Osteocyte (in vitro differentiated cells): ENCODE measurements around the gene DOCK3. TPM values are rescaled to one million over a fixed set of nuclear protein-coding genes. Genes with fewer than 3 reads are reported as not detected.
"Not testable (repeated sequence)": the region's sequence is repeated elsewhere in the genome, so short reads cannot be mapped to it uniquely, and the experiment has no call there.

Source experiments
- DNase-seq: peaks from one replicate; pipeline ENCODE4 v3.0.0; 2021; ENCODE audit warnings: mixed read lengths; ENCODE audit not compliant: unreplicated experiment; ENCODE audit errors: extremely low spot score
- H3K27ac Mint-ChIP-seq: one replicate; pipeline ENCODE4 v1.8.0; 2021; ENCODE audit warnings: mild to moderate bottlenecking, mixed read lengths; ENCODE audit not compliant: unreplicated experiment
- H3K27me3 Mint-ChIP-seq: one replicate; pipeline ENCODE4 v1.8.0; 2021; ENCODE audit warnings: mixed read lengths; ENCODE audit not compliant: unreplicated experiment
- H3K36me3 Mint-ChIP-seq: one replicate; pipeline ENCODE4 v1.8.0; 2021; ENCODE audit warnings: mixed read lengths; ENCODE audit not compliant: unreplicated experiment
- H3K4me1 Mint-ChIP-seq: one replicate; pipeline ENCODE4 v1.8.0; 2021; ENCODE audit warnings: mixed read lengths; ENCODE audit not compliant: unreplicated experiment
- H3K4me3 Mint-ChIP-seq: one replicate; pipeline ENCODE4 v1.8.0; 2021; ENCODE audit warnings: mild to moderate bottlenecking, moderate library complexity, mixed read lengths; ENCODE audit not compliant: unreplicated experiment
- H3K9me3 Mint-ChIP-seq: one replicate; pipeline ENCODE4 v1.8.0; 2021; ENCODE audit warnings: mixed read lengths; ENCODE audit not compliant: unreplicated experiment
- CTCF ChIP-seq: fragments of 200-600 bp; sonication (generic); IDR thresholded peaks from 2 replicates; pipeline ENCODE4 v1.5.0; 2021; ENCODE audit warnings: antibody characterized with exemption, mild to moderate bottlenecking, moderate library complexity
- total RNA-seq: library from RNA; stranded (reverse); gene quantifications from 2 replicates; pipeline ENCODE4 v1.2.1, GENCODE V29; 2021

Gene DOCK3
- total RNA-seq, 1 donor from 2014 or later, result 0.24 TPM

GRCh38 chr3:50658831-50659230, 15.9 kb upstream of the DOCK3 start:
- H3K4me1 Mint-ChIP-seq, result no peaks in the 10 kb centered on the region
- DNase-seq, result no peak
- H3K4me3 Mint-ChIP-seq, result no peak overlapping the region
- no peaks in the 10 kb centered on the region for H3K27me3 Mint-ChIP-seq
- no peaks in the 10 kb centered on the region for H3K9me3 Mint-ChIP-seq
- no peak overlapping the region for H3K27ac Mint-ChIP-seq
- TF ChIP-seq CTCF, result no peak
- H3K36me3 Mint-ChIP-seq, result no peaks in the 10 kb centered on the region

GRCh38 chr3:50660386-50660785, 14.3 kb upstream of the DOCK3 start:
- Mint-ChIP-seq H3K4me1 (no peaks in the 10 kb centered on the region), H3K36me3 (no peaks in the 10 kb centered on the region), H3K27me3 (peaks cover 6% of the 10 kb centered on the region), H3K27ac (no peak overlapping the region), H3K4me3 (no peak overlapping the region), H3K9me3 (no peaks in the 10 kb centered on the region)
- DNase-seq, result no peak
- TF ChIP-seq CTCF, result no peak

- Mint-ChIP-seq H3K27ac (no peak overlapping the region), H3K4me1 (no peaks in the 10 kb centered on the region), H3K36me3 (no peaks in the 10 kb centered on the region), H3K9me3 (no peaks in the 10 kb centered on the region), H3K4me3 (no peak overlapping the region), H3K27me3 (peaks cover 11% of the 10 kb centered on the region)
- no peak for DNase-seq
- no peak for TF ChIP-seq CTCF
Measured at GRCh38 chr3:50661321-50661837, 13.3 kb upstream of the DOCK3 start.

DNA sequence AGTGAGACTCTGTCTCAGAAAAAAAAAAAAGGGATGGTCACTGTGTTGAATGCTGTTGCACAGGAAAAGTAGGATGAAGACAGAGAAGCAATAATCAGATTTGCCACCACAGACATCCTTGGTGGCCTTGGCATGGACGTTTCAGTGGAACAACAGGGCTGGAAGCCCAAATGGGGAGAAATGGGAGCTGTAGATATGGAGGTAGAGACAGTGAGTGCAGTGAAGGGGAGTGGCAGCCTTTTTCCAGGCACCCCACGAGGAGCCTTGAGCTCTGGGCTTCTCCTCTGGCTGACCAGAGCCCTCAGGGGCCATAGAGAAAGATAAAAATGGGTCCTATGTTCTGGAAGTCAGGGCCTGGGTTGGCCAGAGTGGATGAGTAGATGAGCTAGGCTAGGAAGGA, 12.3 kb upstream of the DOCK3 start:
- H3K4me1 Mint-ChIP-seq, result no peaks in the 10 kb centered on the region
- DNase-seq, result no peak
- TF ChIP-seq CTCF, result no peak
- no peaks in the 10 kb centered on the region for H3K9me3 Mint-ChIP-seq
- H3K4me3 Mint-ChIP-seq, result no peak overlapping the region
- no peak overlapping the region for H3K27ac Mint-ChIP-seq
- no peaks in the 10 kb centered on the region for H3K36me3 Mint-ChIP-seq
- H3K27me3 Mint-ChIP-seq, result peaks cover 19% of the 10 kb centered on the region

DNA sequence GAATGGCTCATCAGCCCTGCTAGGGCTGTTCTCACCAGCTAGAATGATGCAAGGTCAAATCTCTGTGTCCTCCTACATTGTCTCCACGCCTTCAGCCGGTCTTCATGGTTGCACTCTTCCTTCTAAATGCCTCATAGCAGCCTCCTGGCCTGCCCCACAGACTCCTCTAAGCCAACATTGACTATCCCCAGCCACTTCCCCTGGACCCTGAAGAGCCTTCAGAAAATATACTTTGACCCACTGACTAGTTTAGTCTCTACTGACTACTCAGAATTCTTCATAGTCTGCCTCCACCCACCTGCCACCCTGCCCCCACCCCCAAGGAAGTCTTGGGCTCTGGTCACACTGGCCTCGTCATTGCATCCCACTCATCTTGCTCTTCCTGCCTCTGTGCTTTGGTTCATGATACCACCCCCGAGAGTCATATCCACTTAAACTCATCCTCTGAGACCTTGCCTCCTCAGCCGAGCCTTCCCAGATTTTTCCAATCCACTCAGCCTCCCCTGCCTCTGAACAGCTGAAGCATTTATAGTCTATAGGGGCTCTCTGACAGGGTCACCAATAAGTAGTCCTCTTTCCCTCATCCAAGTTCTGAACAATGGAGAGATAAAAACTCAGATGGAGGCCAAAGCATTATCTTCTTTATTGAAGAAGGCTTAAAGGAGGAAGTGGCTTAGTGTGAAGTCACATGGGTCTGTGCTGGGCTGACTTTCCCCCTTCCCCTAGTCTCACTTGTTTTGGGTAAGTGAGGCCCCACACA, 9.5 kb upstream of the DOCK3 start:
- Mint-ChIP-seq H3K4me3 (no peak overlapping the region), H3K27ac (no peak overlapping the region), H3K4me1 (no peaks in the 10 kb centered on the region), H3K27me3 (peaks cover 31% of the 10 kb centered on the region), H3K9me3 (no peaks in the 10 kb centered on the region), H3K36me3 (no peaks in the 10 kb centered on the region)
- no peak for TF ChIP-seq CTCF
- DNase-seq, result peak; percentile 42

DNA sequence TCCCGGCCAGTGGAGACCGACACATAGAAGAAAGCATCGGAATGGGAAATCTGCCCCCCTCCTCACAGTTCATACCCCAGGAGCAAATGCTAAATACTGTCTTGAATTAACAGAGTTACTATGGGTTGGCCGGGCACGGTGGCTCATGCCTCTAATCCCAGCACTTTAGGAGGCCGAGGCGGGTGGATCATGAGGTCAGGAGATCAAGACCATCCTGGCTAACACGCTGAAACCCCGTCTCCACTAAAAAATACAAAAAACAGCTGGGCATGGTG, 8.9 kb upstream of the DOCK3 start:
- H3K4me1 Mint-ChIP-seq, H3K4me3 Mint-ChIP-seq, H3K9me3 Mint-ChIP-seq, H3K36me3 Mint-ChIP-seq, H3K27ac Mint-ChIP-seq: not testable (repeated sequence)
- peak; percentile 36 for DNase-seq
- H3K27me3 Mint-ChIP-seq, result peaks cover 36% of the 10 kb centered on the region
